Liver (tissue), 9 donors: Measurements from ENCODE around the gene PES1. TPM values are rescaled to one million over a fixed set of nuclear protein-coding genes. Genes with fewer than 3 reads are reported as not detected.
A peak's percentile ranks its signal among the peaks of the same experiment; 100 is the strongest.
"Not testable (repeated sequence)": the region's sequence is repeated elsewhere in the genome, so short reads cannot be mapped to it uniquely, and the experiment has no call there.

Source experiments
- DNase-seq: peaks from one replicate; pipeline ENCODE4 v3.0.0-alpha.2; 2017; ENCODE audit warnings: low spot score
- H3K27ac ChIP-seq, 2 donors: one replicate each; pipeline ENCODE4 v1.7.0; 2013; ENCODE audit warnings: inconsistent platforms in 2 of 2, low read length in 2 of 2, control low read depth in 1 of 2, low read depth in 1 of 2, mild to moderate bottlenecking in 1 of 2
- H3K27me3 ChIP-seq, 4 donors: one replicate each; pipeline versions ENCODE4 v1.6.1 to v1.7.0; 2013; ENCODE audit warnings: low read length in 3 of 4, inconsistent platforms in 1 of 4, mild to moderate bottlenecking in 1 of 4, moderate library complexity in 1 of 4; ENCODE audit not compliant: control insufficient read depth in 4 of 4, insufficient read depth in 4 of 4
- H3K36me3 ChIP-seq, 4 donors: one replicate each; pipeline versions ENCODE4 v1.6.1 to v1.7.0; 2013; ENCODE audit warnings: low read length in 3 of 4, mild to moderate bottlenecking in 3 of 4, low read depth in 1 of 4, moderate library complexity in 1 of 4; ENCODE audit not compliant: control insufficient read depth in 4 of 4, insufficient read depth in 3 of 4
- H3K4me1 ChIP-seq, 4 donors: one replicate each; pipeline versions ENCODE4 v1.6.1 to v1.7.0; 2013; ENCODE audit warnings: low read length in 3 of 4, mild to moderate bottlenecking in 3 of 4, moderate library complexity in 1 of 4; ENCODE audit not compliant: control insufficient read depth in 4 of 4, insufficient read depth in 4 of 4
- H3K4me3 ChIP-seq, 3 donors: one replicate each; pipeline versions ENCODE4 v1.6.1 to v1.7.0; 2013; ENCODE audit warnings: low read length in 3 of 3, control low read depth in 1 of 3, low read depth in 1 of 3, mild to moderate bottlenecking in 1 of 3
- H3K9ac ChIP-seq, 2 donors: one replicate each; pipeline ENCODE4 v1.7.0; 2013; ENCODE audit warnings: low read length in 2 of 2, mild to moderate bottlenecking in 2 of 2, moderate library complexity in 2 of 2, control low read depth in 1 of 2, low read depth in 1 of 2
- H3K9me3 ChIP-seq, 4 donors: one replicate each; pipeline versions ENCODE4 v1.6.1 to v1.7.0; 2013; ENCODE audit warnings: low read length in 3 of 4; ENCODE audit not compliant: control insufficient read depth in 4 of 4
- FOXA2 ChIP-seq: IDR thresholded peaks from 2 replicates; pipeline ENCODE4 v1.6.1; 2016; ENCODE audit warnings: antibody characterized with exemption
- GABPA ChIP-seq, 2 donors: IDR thresholded peaks in 1 of 2; conservative IDR thresholded peaks in 1 of 2; 2 replicates each; pipeline ENCODE4 v1.6.1; 2016; ENCODE audit warnings: antibody characterized with exemption in 2 of 2, mild to moderate bottlenecking in 1 of 2, moderate library complexity in 1 of 2
- HNF4G ChIP-seq: IDR thresholded peaks from 2 replicates; pipeline ENCODE4 v1.6.1; 2016; ENCODE audit warnings: antibody characterized with exemption
- JUND ChIP-seq, 2 donors: IDR thresholded peaks; 2 replicates each; pipeline ENCODE4 v1.6.1; 2016; ENCODE audit warnings: antibody characterized with exemption in 2 of 2
- NR2F2 ChIP-seq: IDR thresholded peaks from 2 replicates; pipeline ENCODE4 v1.6.1; 2016; ENCODE audit warnings: antibody characterized with exemption
- TAF1 ChIP-seq: conservative IDR thresholded peaks from 2 replicates; pipeline ENCODE4 v1.6.1; 2016; ENCODE audit warnings: antibody characterized with exemption, mild to moderate bottlenecking
- YY1 ChIP-seq: IDR thresholded peaks from 2 replicates; pipeline ENCODE4 v1.6.1; 2016; ENCODE audit warnings: antibody characterized with exemption, mild to moderate bottlenecking
- WGBS: extraction: QIAGEN DNeasy Blood & Tissue Kit; methylation state at CpG from one replicate; pipeline ENCODE4 v1.1.7; 2013; 5-methylcytosine and 5-hydroxymethylcytosine counted together
- polyA plus RNA-seq, 2 donors: library from polyadenylated mRNA; stranded (reverse) in 1 of 2; unstranded in 1 of 2; fragments of 200-250 nt in 1 of 2; fragments of >200 nt in 1 of 2; fragmentation: Nextera tagmentation in 1 of 2; extraction: Ambion mirVana in 1 of 2; gene quantifications; one replicate each; pipeline versions ENCODE4 v1.2.1 to v1.2.3, GENCODE V29; 2013 to 2015
- total RNA-seq, 2 donors: library from RNA; depleted of rRNA; stranded (reverse); fragments of >200 nt; gene quantifications; one replicate each; pipeline ENCODE4 v1.2.3, GENCODE V29; 2014
- TF ChIP-seq, protein P1 (sequence below): IDR thresholded peaks from 2 replicates; pipeline ENCODE4 v1.6.1; 2016; ENCODE audit warnings: antibody characterized with exemption
- TF ChIP-seq, protein P2 (sequence below): IDR thresholded peaks from 2 replicates; pipeline ENCODE4 v1.6.1; 2016; ENCODE audit warnings: antibody characterized with exemption, mild to moderate bottlenecking
- TF ChIP-seq, protein P3 (sequence below): IDR thresholded peaks from 2 replicates; pipeline ENCODE4 v1.6.1; 2016; ENCODE audit warnings: antibody characterized with exemption
- donor health status: healthy.
- donor health status: healthy.
- donor health status: healthy.
- donor health status: healthy.
- donor health status: healthy.

PES1 gene
- total and polyA plus RNA-seq, 4 donors: 20.0 to 33.1 (median 22.3) TPM

GRCh38 chr22:30596886-30597285, 5.2 kb upstream of the PES1 start (continued):
- TF ChIP-seq, protein P1, sequence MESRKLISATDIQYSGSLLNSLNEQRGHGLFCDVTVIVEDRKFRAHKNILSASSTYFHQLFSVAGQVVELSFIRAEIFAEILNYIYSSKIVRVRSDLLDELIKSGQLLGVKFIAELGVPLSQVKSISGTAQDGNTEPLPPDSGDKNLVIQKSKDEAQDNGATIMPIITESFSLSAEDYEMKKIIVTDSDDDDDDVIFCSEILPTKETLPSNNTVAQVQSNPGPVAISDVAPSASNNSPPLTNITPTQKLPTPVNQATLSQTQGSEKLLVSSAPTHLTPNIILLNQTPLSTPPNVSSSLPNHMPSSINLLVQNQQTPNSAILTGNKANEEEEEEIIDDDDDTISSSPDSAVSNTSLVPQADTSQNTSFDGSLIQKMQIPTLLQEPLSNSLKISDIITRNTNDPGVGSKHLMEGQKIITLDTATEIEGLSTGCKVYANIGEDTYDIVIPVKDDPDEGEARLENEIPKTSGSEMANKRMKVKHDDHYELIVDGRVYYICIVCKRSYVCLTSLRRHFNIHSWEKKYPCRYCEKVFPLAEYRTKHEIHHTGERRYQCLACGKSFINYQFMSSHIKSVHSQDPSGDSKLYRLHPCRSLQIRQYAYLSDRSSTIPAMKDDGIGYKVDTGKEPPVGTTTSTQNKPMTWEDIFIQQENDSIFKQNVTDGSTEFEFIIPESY: no peak

DNA sequence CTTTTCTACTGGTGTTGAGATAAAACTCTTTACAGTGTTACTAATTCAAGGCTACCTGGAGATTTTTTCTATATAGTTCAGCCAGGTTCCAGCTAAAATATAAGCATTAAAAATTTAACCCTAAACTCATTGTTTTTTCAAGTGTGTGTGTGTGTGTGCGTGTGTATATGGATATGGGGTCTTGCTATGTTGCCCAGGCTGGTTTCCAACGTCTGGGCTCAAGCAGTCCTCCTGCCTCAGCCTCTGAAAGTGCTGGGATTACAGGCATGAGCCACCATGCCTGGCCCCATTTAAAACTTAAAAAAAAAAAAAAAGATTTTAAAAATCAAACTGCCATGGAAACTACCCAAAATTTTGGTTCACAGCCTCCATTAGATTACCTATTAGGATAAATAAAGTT, 4.5 kb upstream of the PES1 start:
- WGBS: 65% methylated on average over 2 of the region's 2 CpGs
- H3K4me3 ChIP-seq: no peak overlapping the region

GRCh38 chr22:30592360-30592713, 627 bp upstream of the PES1 start:
- peaks cover 9 to 18% (median 16%) of the 10 kb centered on the region in 4 donors for H3K36me3 ChIP-seq
- TF ChIP-seq YY1: peak; percentile 1
- not testable (repeated sequence) for H3K9ac ChIP-seq, DNase-seq, H3K27ac ChIP-seq, H3K27me3 ChIP-seq, H3K9me3 ChIP-seq
- 34% methylated on average over 18 of the region's 18 CpGs for WGBS
- H3K4me1 ChIP-seq: peaks cover 0 to 18% (median 12%) of the 10 kb centered on the region in 4 donors
- peak overlapping the region in 1 of 3 donors; percentile 17 for H3K4me3 ChIP-seq

More for the DNA sequence above, 4.5 kb upstream of the PES1 start:
- Histone ChIP-seq H3K9me3 (no peaks in the 10 kb centered on the region), H3K36me3 (no peaks in the 10 kb centered on the region), H3K27me3 (no peaks in the 10 kb centered on the region), H3K27ac (no peak overlapping the region), H3K4me1 (peaks cover 0 to 7% (median 3%) of the 10 kb centered on the region in 4 donors), H3K9ac (no peak overlapping the region)
- DNase-seq: no peak
- TF ChIP-seq TAF1 (no peak), NR2F2 (no peak), JUND (IDR thresholded peaks at IDR 0.05) (no peak), GABPA (IDR thresholded peaks at IDR 0.05 in 1 of 2, conservative IDR thresholded peaks at IDR 0.05 in 1 of 2) (no peak), YY1 (no peak), FOXA2 (no peak), HNF4G (no peak)
- TF ChIP-seq, protein P2, sequence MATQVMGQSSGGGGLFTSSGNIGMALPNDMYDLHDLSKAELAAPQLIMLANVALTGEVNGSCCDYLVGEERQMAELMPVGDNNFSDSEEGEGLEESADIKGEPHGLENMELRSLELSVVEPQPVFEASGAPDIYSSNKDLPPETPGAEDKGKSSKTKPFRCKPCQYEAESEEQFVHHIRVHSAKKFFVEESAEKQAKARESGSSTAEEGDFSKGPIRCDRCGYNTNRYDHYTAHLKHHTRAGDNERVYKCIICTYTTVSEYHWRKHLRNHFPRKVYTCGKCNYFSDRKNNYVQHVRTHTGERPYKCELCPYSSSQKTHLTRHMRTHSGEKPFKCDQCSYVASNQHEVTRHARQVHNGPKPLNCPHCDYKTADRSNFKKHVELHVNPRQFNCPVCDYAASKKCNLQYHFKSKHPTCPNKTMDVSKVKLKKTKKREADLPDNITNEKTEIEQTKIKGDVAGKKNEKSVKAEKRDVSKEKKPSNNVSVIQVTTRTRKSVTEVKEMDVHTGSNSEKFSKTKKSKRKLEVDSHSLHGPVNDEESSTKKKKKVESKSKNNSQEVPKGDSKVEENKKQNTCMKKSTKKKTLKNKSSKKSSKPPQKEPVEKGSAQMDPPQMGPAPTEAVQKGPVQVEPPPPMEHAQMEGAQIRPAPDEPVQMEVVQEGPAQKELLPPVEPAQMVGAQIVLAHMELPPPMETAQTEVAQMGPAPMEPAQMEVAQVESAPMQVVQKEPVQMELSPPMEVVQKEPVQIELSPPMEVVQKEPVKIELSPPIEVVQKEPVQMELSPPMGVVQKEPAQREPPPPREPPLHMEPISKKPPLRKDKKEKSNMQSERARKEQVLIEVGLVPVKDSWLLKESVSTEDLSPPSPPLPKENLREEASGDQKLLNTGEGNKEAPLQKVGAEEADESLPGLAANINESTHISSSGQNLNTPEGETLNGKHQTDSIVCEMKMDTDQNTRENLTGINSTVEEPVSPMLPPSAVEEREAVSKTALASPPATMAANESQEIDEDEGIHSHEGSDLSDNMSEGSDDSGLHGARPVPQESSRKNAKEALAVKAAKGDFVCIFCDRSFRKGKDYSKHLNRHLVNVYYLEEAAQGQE: no peak
- TF ChIP-seq, protein P3, sequence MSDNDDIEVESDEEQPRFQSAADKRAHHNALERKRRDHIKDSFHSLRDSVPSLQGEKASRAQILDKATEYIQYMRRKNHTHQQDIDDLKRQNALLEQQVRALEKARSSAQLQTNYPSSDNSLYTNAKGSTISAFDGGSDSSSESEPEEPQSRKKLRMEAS: no peak
- TF ChIP-seq, protein P1: no peak
